ENCODE data around the gene GABPB2.
A peak's percentile ranks its signal among the peaks of the same experiment; 100 is the strongest.

Gene GABPB2

GRCh38 chr1:151070474-151071276, at the start of gene GABPB2:
Gene GABPB2 (plus strand): TSS chr1:151070761. CDS start chr1:151088190, 17,429 bp downstream.
- H3K4me3 Mint-ChIP-seq, result peak within 1 kb of the TSS; percentile 96
- DNase-seq, result peak; percentile 89
- peak within 1 kb of the TSS; percentile 100 for H3K27ac Mint-ChIP-seq
- peak; percentile 92 for TF ChIP-seq CTCF (IDR thresholded peaks at IDR 0.05)
- H3K4me1 Mint-ChIP-seq, result peaks cover 32% of the 10 kb centered on the region
- no peaks in the 10 kb centered on the region for H3K9me3 Mint-ChIP-seq
- H3K36me3 Mint-ChIP-seq (ENCODE audit: low read depth), result peaks cover 44% of the 10 kb centered on the region
- H3K27me3 Mint-ChIP-seq (ENCODE audit: low read depth, poor library complexity), result peaks cover 3% of the 10 kb centered on the region

GRCh38 chr1:151024540-151025146, 45.9 kb upstream of the GABPB2 start:
- H3K4me3 Mint-ChIP-seq, result no peak overlapping the region
- peaks cover 65% of the 10 kb centered on the region for H3K36me3 Mint-ChIP-seq (ENCODE audit: low read depth)
- H3K9me3 Mint-ChIP-seq, result no peaks in the 10 kb centered on the region
- H3K27me3 Mint-ChIP-seq (ENCODE audit: low read depth, poor library complexity), result no peaks in the 10 kb centered on the region
- no peaks in the 10 kb centered on the region for H3K4me1 Mint-ChIP-seq
- no peak overlapping the region for H3K27ac Mint-ChIP-seq
- DNase-seq, result peak; percentile 79
- TF ChIP-seq CTCF (IDR thresholded peaks at IDR 0.05), result peak; percentile 59

GRCh38 chr1:151026460-151026859, 44.1 kb upstream of the GABPB2 start:
- no peak for TF ChIP-seq CTCF (IDR thresholded peaks at IDR 0.05)
- H3K4me3 Mint-ChIP-seq, result no peak overlapping the region
- peaks cover 67% of the 10 kb centered on the region for H3K36me3 Mint-ChIP-seq (ENCODE audit: low read depth)

GRCh38 chr1:151032164-151032563, 38.4 kb upstream of the GABPB2 start:
- Mint-ChIP-seq H3K4me3 (no peak overlapping the region), H3K27me3 (ENCODE audit: low read depth, poor library complexity) (no peaks in the 10 kb centered on the region), H3K4me1 (no peaks in the 10 kb centered on the region), H3K9me3 (no peaks in the 10 kb centered on the region), H3K36me3 (ENCODE audit: low read depth) (peaks cover 61% of the 10 kb centered on the region), H3K27ac (no peak overlapping the region)
- TF ChIP-seq CTCF (IDR thresholded peaks at IDR 0.05), result no peak
- no peak for DNase-seq

More at GRCh38 chr1:151026460-151026859, 44.1 kb upstream of the GABPB2 start:
- no peaks in the 10 kb centered on the region for H3K4me1 Mint-ChIP-seq
- H3K9me3 Mint-ChIP-seq, result no peaks in the 10 kb centered on the region
- no peaks in the 10 kb centered on the region for H3K27me3 Mint-ChIP-seq (ENCODE audit: low read depth, poor library complexity)
- H3K27ac Mint-ChIP-seq, result no peak overlapping the region
- DNase-seq, result no peak

GRCh38 chr1:151035167-151035566, 35.4 kb upstream of the GABPB2 start:
- no peak for DNase-seq
- H3K4me3 Mint-ChIP-seq, result no peak overlapping the region
- no peak for TF ChIP-seq CTCF (IDR thresholded peaks at IDR 0.05)
- peaks cover 40% of the 10 kb centered on the region for H3K36me3 Mint-ChIP-seq (ENCODE audit: low read depth)
- H3K27ac Mint-ChIP-seq, result peak overlapping the region; percentile 44
- no peaks in the 10 kb centered on the region for H3K9me3 Mint-ChIP-seq
- H3K4me1 Mint-ChIP-seq, result no peaks in the 10 kb centered on the region
- H3K27me3 Mint-ChIP-seq (ENCODE audit: low read depth, poor library complexity), result no peaks in the 10 kb centered on the region
